IPS-NIHi7 (cell line): Measurements from ENCODE around the gene RAD50.
"Not testable (repeated sequence)": the region's sequence is repeated elsewhere in the genome, so short reads cannot be mapped to it uniquely, and the experiment has no call there.

ENCODE experiments used
- DNase-seq: peaks from one replicate; pipeline ENCODE4 v3.0.0; 2012; ENCODE audit warnings: mixed read lengths; ENCODE audit errors: extremely low spot score

Gene RAD50

GRCh38 chr5:132629230-132629944 is 72.6 kb downstream of the RAD50 start:
- no peak for DNase-seq

- DNase-seq = not testable (repeated sequence)
These were observed 76.8 kb downstream of the RAD50 start for GRCh38 chr5:132633587-132633986.

GRCh38 chr5:132635873-132636272 is 79.1 kb downstream of the RAD50 start:
- DNase-seq = no peak

GRCh38 chr5:132637241-132637640 is 80.5 kb downstream of the RAD50 start:
- no peak for DNase-seq

GRCh38 chr5:132639706-132640130 is 82.9 kb downstream of the RAD50 start:
- no peak for DNase-seq

- no peak for DNase-seq
These were observed 83.8 kb downstream of the RAD50 start for GRCh38 chr5:132640613-132641012.

GRCh38 chr5:132641241-132641723 is 84.5 kb downstream of the RAD50 start:
- DNase-seq = no peak

- DNase-seq = no peak
These were observed 85.1 kb downstream of the RAD50 start for GRCh38 chr5:132641841-132642240.

GRCh38 chr5:132644177-132644576 is 87.4 kb downstream of the RAD50 start:
- no peak for DNase-seq

GRCh38 chr5:132646583-132647266 is 89.9 kb downstream of the RAD50 start:
- no peak for DNase-seq

- DNase-seq = no peak
These were observed 90.7 kb downstream of the RAD50 start for GRCh38 chr5:132647473-132647872.

- DNase-seq = no peak
These were observed 91.6 kb downstream of the RAD50 start for GRCh38 chr5:132648355-132648754.

- no peak for DNase-seq
These were observed 95.2 kb downstream of the RAD50 start for GRCh38 chr5:132651838-132652469.

- no peak for DNase-seq
These were observed 96.9 kb downstream of the RAD50 start for GRCh38 chr5:132653716-132654115.

- peak; percentile 38 for DNase-seq
These were observed 99.3 kb downstream of the RAD50 start for GRCh38 chr5:132655821-132656773.

- DNase-seq = no peak
These were observed 100.1 kb downstream of the RAD50 start for GRCh38 chr5:132656774-132657355.

GRCh38 chr5:132657676-132658380 is 101.1 kb downstream of the RAD50 start, which contains the start of gene IL13:
IL13 (plus strand) TSS chr5:132658173; CDS start chr5:132658187, 14 bp downstream.
- no peak for DNase-seq

GRCh38 chr5:132658381-132659302 is 101.9 kb downstream of the RAD50 start:
- no peak for DNase-seq
